A549 (cell line): ENCODE data around the gene RFC4. TPM values are rescaled to one million over a fixed set of nuclear protein-coding genes. Genes with fewer than 3 reads are reported as not detected.

Source experiments
- ATAC-seq, 2 experiments: fragments of 200-7000 bp in 1 of 2; fragments of >200 bp in 1 of 2; cut with Nextera tagmentation in 1 of 2; cut with Tn5 transposase in 1 of 2; 3 replicates each; pipeline versions ENCODE4 v1.8.0 to v1.9.1; 2018 to 2020; ENCODE audit warnings: mild to moderate bottlenecking in 1 of 2, moderate library complexity in 1 of 2
- CTCF ChIA-PET: fragments of 300-600 bp; sonication (Branson Sonifier 250); formaldehyde crosslinking; extraction: SDS; loops from one replicate; lab custom pipeline; 2021; ENCODE audit warnings: antibody characterized with exemption, inconsistent platforms; lab: Yijun Ruan, JAX
- POLR2A ChIA-PET: fragments of 350-600 bp; formaldehyde crosslinking; extraction: SDS; loops from one replicate; lab custom pipeline; 2021; ENCODE audit warnings: antibody characterized with exemption, inconsistent platforms; lab: Yijun Ruan, JAX
- DNase-seq, 2 experiments: peaks; one replicate each; pipeline versions ENCODE4 v3.0.0 to v3.0.0-alpha.2; 2011 to 2016; ENCODE audit warnings: low read depth in 1 of 2, low spot score in 1 of 2
- FAIRE-seq: peaks from 2 replicates; lab custom pipeline; 2011; peaks lifted over from hg19 to GRCh38; lab: Jason Lieb, UNC
- H3K27ac ChIP-seq, 2 experiments: fragments of >200 bp; sonication (Bioruptor Twin); formaldehyde crosslinking; 3 replicates each; pipeline ENCODE4 v1.5.1; 2016 to 2017
- H3K4me1 ChIP-seq: fragments of >200 bp; sonication (Bioruptor Twin); formaldehyde crosslinking; 3 replicates; pipeline ENCODE4 v1.6.1; 2016
- H3K4me2 ChIP-seq: fragments of >200 bp; sonication (Bioruptor Twin); formaldehyde crosslinking; 3 replicates; pipeline ENCODE4 v1.6.1; 2016
- H3K4me3 ChIP-seq: fragments of >200 bp; sonication (Bioruptor Twin); formaldehyde crosslinking; 3 replicates; pipeline ENCODE4 v1.5.1; 2016
- H3K9me3 ChIP-seq: fragments of >200 bp; sonication (Bioruptor Twin); formaldehyde crosslinking; 3 replicates; pipeline ENCODE4 v1.6.1; 2016
- CBX2 ChIP-seq: fragments of 200-600 bp; sonication (generic); IDR thresholded peaks from 2 replicates; pipeline ENCODE4 v1.6.1; 2016; ENCODE audit warnings: low read depth, mild to moderate bottlenecking, borderline replicate concordance
- E2F6 ChIP-seq: IDR thresholded peaks from 2 replicates; pipeline ENCODE4 v1.6.1; 2012; ENCODE audit warnings: low read depth, borderline replicate concordance
- ESRRA ChIP-seq: fragments of 150-350 bp; IDR thresholded peaks from 2 replicates; pipeline ENCODE4 v1.6.1; 2014; ENCODE audit warnings: mild to moderate bottlenecking, low read length, borderline replicate concordance
- FOSB ChIP-seq: fragments of 250-450 bp; sonication (Bioruptor Pico); IDR thresholded peaks from 2 replicates; pipeline ENCODE4 v1.5.0; 2020; ENCODE audit warnings: mild to moderate bottlenecking, moderate library complexity
- HOXA7 ChIP-seq: fragments of 250-450 bp; sonication (Bioruptor Pico); IDR thresholded peaks from 2 replicates; pipeline ENCODE4 v1.5.0; 2020; ENCODE audit warnings: mild to moderate bottlenecking, moderate library complexity
- JUNB ChIP-seq: fragments of >200 bp; sonication (Bioruptor Twin); formaldehyde crosslinking; IDR thresholded peaks from 2 replicates; pipeline ENCODE4 v1.6.1; 2016
- KDM1A ChIP-seq: fragments of 200-600 bp; sonication (generic); IDR thresholded peaks from 2 replicates; pipeline ENCODE4 v1.6.1; 2016; ENCODE audit warnings: low read depth, mild to moderate bottlenecking
- MAFK ChIP-seq: fragments of 450-650 bp; IDR thresholded peaks from 2 replicates; pipeline ENCODE4 v1.6.1; 2014; ENCODE audit not compliant: partially characterized antibody
- MAZ ChIP-seq: fragments of 150-350 bp; IDR thresholded peaks from 2 replicates; pipeline ENCODE4 v1.6.1; 2014; ENCODE audit warnings: antibody characterized with exemption, low read depth, low read length, borderline replicate concordance
- MYC ChIP-seq: IDR thresholded peaks from 2 replicates; pipeline ENCODE4 v1.6.1; 2012; ENCODE audit warnings: mild to moderate bottlenecking, inconsistent platforms, low read length, improper control_type of control experiment, borderline replicate concordance
- NPAS2 ChIP-seq: fragments of 250-450 bp; sonication (Bioruptor Pico); IDR thresholded peaks from 2 replicates; pipeline ENCODE4 v1.8.0; 2022; ENCODE audit warnings: mild to moderate bottlenecking, moderate library complexity, borderline replicate concordance
- PBX3 ChIP-seq: IDR thresholded peaks from 2 replicates; pipeline ENCODE4 v1.6.1; 2012
- SREBF2 ChIP-seq: fragments of 450-650 bp; IDR thresholded peaks from 2 replicates; pipeline ENCODE4 v1.6.1; 2014; ENCODE audit warnings: mild to moderate bottlenecking, moderate library complexity
- ZNF302 ChIP-seq: fragments of 250-450 bp; sonication (Bioruptor Pico); IDR thresholded peaks from 2 replicates; pipeline ENCODE4 v1.9.0; 2021; ENCODE audit warnings: inconsistent platforms, mild to moderate bottlenecking, moderate library complexity
- ZSCAN20 ChIP-seq: fragments of 250-450 bp; sonication (Bioruptor Pico); IDR thresholded peaks from 2 replicates; pipeline ENCODE4 v1.8.0; 2022; ENCODE audit warnings: mild to moderate bottlenecking, moderate library complexity
- WGBS: methylation state at CpG from one replicate; pipeline ENCODE4 v1.1.6; 2017; ENCODE audit errors: missing lambda C conversion rate; 5-methylcytosine and 5-hydroxymethylcytosine counted together
- polyA plus RNA-seq, 4 experiments: library from polyadenylated mRNA; depleted of rRNA in 3 of 4; stranded (reverse); fragments of >200 nt; fragmentation: RNase III in 1 of 4; extraction: RNeasy Plus Mini Kit Qiagen cat#74134 plus additional on column Dnase treatment in 1 of 4; gene quantifications; 2 replicates in 3 of 4; 3 replicates in 1 of 4; pipeline ENCODE4 v1.2.3, GENCODE V29; 2011 to 2017

Gene RFC4
- polyA plus RNA-seq, 2 of the 4 experiments (the other 2 are of a cell fraction) = 40.6 to 68.8 TPM

DNA sequence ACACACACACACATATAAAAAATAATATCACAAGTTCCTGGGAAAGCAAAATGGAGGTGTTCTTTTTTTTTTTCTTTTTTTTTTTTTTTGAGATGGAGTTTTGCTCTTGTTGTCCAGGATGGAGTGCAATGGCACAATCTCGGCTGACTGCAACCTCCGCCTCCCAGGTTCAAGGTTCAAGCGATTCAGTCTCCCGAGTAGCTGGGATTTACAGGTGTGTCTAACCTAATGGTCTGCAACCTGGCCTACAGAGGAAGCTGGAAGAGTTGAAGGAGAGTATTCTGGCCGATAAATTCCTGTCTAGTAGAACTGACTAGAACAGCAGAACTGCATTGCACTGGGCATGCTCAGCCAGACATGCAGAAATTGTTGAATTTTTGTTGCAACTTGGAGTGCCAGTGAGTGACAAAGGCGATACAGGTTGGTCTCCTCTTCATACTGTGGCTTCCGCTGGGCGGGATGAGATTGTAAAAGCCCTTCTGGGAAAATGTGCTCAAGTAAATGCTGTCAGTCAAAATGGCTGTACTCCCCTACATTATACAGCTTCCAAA is 45.3 kb downstream of the RFC4 start:
- POLR2A ChIA-PET = interaction anchor here (0.7 kb wide), 1 partner anchor 15 kb away, joined by 3 read pairs; no protein-coding TSS in a partner anchor
- Histone ChIP-seq H3K4me3 (no peak overlapping the region), H3K27ac (no peak overlapping the region)
- FAIRE-seq = no peak
- ATAC-seq = no peak
- 89% methylated on average over 8 of the region's 8 CpGs for WGBS
- TF ChIP-seq SREBF2 (no peak), HOXA7 (CRISPR knock-in tag) (no peak), PBX3 (no peak), FOSB (no peak), MAFK (no peak)
- TF ChIP-seq, all 56 proteins: peak for 0
- H3K4me2 ChIP-seq = no peak overlapping the region
- DNase-seq = no peak
- CTCF ChIA-PET = interaction anchor here (0.7 kb wide), 2 partner anchors 13 to 372 kb away, joined by 3 to 4 read pairs; no protein-coding TSS in a partner anchor
- no peaks in the 10 kb centered on the region for H3K4me1 ChIP-seq
- no peaks in the 10 kb centered on the region for H3K9me3 ChIP-seq

- no peak for FAIRE-seq
- no peak for DNase-seq
- WGBS = 82% methylated on average over 10 of the region's 10 CpGs
- Histone ChIP-seq H3K4me1 (no peaks in the 10 kb centered on the region), H3K9me3 (no peaks in the 10 kb centered on the region), H3K27ac (no peak overlapping the region), H3K4me3 (no peak overlapping the region), H3K4me2 (no peak overlapping the region)
- TF ChIP-seq E2F6 (no peak), ESRRA (no peak), KDM1A (no peak), JUNB (no peak)
- CTCF ChIA-PET = interaction anchor here (0.6 kb wide), 1 partner anchor 220 kb away, joined by 3 read pairs; no protein-coding TSS in a partner anchor
- POLR2A ChIA-PET = interaction anchor here (0.7 kb wide), 1 partner anchor 14 kb away, joined by 3 read pairs; no protein-coding TSS in a partner anchor
- ATAC-seq = no peak
Measured at GRCh38 chr3:186760141-186760833, 46.0 kb downstream of the RFC4 start.

GRCh38 chr3:186759231-186759930 is 46.9 kb downstream of the RFC4 start:
- 86% methylated on average over 11 of the region's 11 CpGs for WGBS
- no peaks in the 10 kb centered on the region; the same call in 2 of the 3 replicates for H3K4me1 ChIP-seq
- POLR2A ChIA-PET = no interaction called here
- no peak overlapping the region for H3K4me2 ChIP-seq
- no peak overlapping the region for H3K4me3 ChIP-seq
- DNase-seq = no peak
- H3K27ac ChIP-seq = no peak overlapping the region
- FAIRE-seq = no peak
- H3K9me3 ChIP-seq = no peaks in the 10 kb centered on the region
- TF ChIP-seq ZSCAN20 (CRISPR knock-in tag) = no peak
- TF ChIP-seq ZNF302 (CRISPR knock-in tag) = no peak
- TF ChIP-seq NPAS2 (CRISPR knock-in tag) = no peak
- TF ChIP-seq MAZ = no peak
- no peak for TF ChIP-seq CBX2
- no peak for TF ChIP-seq ESRRA
- TF ChIP-seq, all 56 proteins: peak for 0
- no peak for ATAC-seq
- CTCF ChIA-PET = interaction anchor here (0.6 to 1.2 kb wide), 2 partner anchors 144 to 219 kb away, joined by 3 to 4 read pairs; no protein-coding TSS in a partner anchor

GRCh38 chr3:186757686-186758220 is 48.5 kb downstream of the RFC4 start:
- no peak overlapping the region for H3K27ac ChIP-seq
- ATAC-seq = no peak
- H3K9me3 ChIP-seq = no peaks in the 10 kb centered on the region
- no peak for FAIRE-seq
- no peak overlapping the region for H3K4me3 ChIP-seq
- H3K4me2 ChIP-seq = no peak overlapping the region
- CTCF ChIA-PET = interaction anchor here (1.1 kb wide), 1 partner anchor 16 kb away, joined by 3 read pairs; no protein-coding TSS in a partner anchor
- POLR2A ChIA-PET = no interaction called here
- no peak for TF ChIP-seq MYC
- DNase-seq = no peak
- 87% methylated on average over 8 of the region's 8 CpGs for WGBS
- H3K4me1 ChIP-seq = peaks cover 6% of the 10 kb centered on the region; the same call in 2 of the 3 replicates
